Glomerular visceral epithelial cell (primary cell): ENCODE results near the gene NKD1.

Source experiments
- DNase-seq: peaks from one replicate; pipeline ENCODE4 v3.0.0-alpha.2; 2016; ENCODE audit errors: extremely low spot score

The NKD1 gene

DNA sequence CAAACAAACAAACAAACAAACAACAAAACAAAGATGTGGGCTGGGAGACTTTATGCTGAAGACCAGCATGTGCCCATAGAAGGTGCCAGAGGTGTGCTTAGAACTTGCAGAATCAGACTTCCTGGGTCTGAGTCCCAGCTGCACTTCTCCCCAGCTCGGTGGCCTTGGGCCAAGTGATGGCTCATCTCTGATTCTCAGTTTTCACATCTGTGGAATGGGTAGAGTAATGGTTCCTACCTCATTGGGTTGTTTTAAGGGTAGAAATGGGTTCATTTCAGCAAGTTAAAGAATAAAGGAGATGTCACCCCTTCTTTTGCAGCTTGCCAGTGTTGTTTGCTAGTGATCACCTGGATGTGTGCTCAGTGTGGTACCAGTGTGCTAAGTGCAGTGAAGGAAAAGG is 10.7 kb downstream of the NKD1 start:
- DNase-seq, result no peak

GRCh38 chr16:50559342-50559741 is 11.1 kb downstream of the NKD1 start:
- DNase-seq, result no peak

GRCh38 chr16:50559804-50560514 is 11.8 kb downstream of the NKD1 start:
- no peak for DNase-seq

GRCh38 chr16:50560903-50561863 is 13.0 kb downstream of the NKD1 start:
- no peak for DNase-seq

GRCh38 chr16:50562657-50563056 is 14.5 kb downstream of the NKD1 start:
- DNase-seq, result no peak

DNA sequence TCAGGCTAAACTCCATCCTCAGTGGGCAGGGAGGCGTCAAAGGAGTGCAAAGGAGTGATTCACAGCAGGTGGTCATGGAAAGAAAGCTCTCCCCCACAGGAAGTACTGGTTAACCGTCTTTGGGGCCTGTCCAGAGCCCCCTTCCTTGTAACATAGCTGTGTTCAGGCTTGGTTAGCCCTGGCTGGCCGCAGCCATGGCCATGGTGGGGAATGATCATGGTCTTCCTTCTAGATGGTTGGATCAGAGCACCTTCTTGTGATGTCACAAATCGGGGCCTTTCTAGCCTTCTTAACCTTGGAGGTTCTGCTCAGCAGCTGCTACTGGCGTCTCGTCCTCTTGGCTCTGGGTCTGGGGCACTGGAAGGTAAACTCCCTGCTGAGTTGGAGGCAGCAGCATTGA is 15.8 kb downstream of the NKD1 start:
- no peak for DNase-seq

DNA sequence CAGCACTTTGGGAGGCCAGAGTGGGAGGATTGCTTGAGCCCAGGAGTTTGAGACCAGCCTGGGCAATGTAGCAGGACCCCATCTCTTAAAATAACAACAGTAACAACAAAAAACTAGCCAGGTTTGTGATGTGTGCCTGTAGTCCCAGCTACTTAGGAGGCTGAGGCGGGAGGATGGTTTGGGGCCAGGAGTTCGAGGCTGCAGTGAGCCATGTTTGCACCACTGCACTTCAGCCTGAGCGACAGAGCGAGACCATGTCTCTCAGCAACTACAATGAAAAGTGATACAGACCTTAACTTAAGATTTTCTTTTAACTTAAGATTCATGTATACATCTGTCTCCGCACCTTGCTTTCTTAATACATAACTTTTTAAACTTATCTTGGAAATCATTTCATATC is 17.2 kb downstream of the NKD1 start:
- no peak for DNase-seq

DNA sequence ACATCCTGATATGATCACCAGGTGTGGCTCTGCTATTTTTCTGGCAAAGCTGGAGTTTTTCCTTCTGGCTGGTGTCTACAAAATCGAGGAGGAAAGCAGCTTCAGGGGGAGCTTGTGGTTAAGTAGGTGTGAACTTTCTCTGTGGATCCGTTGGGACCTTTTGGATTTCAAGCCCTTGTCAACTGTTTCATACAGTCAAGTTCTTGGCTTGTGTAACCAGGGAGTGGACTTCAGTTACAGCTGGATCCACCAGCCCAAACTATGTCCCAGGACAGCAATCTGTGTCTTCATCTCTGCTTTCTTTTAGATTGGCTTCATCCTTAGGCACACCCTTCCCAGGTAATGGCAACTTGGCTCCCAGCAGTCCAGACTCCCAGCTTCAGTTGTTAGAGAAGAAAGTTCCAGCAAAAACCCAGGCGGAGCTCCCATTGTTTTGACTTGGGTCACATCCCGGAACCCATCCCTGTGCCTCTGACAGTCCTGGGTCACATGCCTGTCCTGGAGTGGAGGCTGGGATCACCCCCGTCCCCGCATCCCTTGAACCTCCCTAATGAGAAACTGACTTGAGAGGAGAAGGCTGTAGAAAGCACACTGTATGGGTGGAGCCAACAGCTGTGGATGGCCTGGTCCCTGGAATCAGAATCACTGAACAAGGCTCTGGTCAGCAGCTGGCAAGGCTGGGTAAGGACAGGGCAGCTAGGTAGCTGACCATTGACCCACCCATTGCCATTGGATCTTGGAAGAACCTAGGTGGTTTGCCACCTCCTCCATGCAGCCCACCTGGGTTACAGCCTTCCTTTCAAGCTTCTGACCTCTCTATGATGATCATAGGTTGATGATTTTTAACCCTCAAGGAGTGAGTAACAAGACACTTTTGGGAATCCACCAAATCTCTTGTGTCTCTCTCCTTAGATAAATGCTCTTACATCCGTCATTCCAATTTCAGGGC is 18.1 kb downstream of the NKD1 start:
- no peak for DNase-seq

DNA sequence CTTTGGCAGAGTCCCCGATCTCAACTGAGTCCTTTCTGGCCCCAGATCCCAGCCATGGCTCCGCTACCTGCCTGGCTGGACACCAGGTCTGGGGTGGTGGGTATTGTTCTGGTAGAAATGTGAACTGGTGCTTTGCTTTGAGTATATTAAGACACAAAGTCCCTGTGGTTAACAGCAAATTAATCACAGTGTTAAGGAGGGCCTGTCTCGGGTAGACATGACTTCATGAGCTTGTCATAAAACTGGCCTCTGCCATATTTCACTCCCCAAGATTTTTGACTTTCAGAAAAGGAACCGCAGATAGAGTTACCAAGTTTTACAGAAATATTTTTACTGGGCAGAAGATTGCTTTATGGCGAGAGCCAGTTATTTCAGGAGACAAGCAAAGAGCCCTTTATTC is 19.5 kb downstream of the NKD1 start:
- DNase-seq, result no peak

GRCh38 chr16:50568187-50568815 is 20.1 kb downstream of the NKD1 start:
- DNase-seq, result no peak

- no peak for DNase-seq
These were observed 22.2 kb downstream of the NKD1 start for GRCh38 chr16:50570354-50570753.

DNA sequence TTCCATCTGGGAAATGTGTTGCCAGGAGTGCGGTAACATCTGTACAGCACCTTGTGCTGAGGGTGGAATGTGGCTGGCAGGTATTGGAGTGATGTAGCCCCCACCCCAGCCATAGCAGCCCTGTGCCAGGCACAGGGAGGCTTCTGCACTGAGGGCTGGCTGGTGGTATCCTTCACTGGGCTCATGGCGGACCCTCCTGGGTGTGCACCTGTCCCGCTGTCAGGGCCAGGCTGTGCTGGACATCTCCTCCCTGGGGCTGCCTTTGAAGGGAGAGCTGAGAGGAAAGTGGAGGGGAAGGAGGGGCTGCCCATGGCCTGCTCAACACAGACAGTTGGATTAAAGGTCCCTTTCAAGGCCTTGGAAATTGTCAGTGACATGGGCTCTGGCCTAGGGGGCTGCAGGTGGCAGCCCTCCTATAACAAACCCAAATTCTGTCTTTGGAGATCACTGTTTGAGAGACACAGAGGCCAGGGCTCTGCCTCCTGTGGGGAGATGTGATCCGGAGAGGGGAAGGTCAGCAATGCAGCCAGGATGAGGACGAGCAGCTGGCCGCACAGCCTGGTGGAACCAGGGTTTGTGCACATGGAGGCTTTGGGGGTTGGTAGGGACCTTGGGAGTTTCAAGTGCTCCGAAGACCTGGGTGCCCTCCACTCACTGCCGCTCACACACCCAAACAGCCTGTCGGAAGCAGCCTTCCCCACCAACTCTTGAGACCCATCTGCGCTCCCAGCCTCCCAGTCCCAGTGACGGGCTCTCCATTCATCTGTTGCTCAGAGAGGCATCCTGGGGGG is 22.8 kb downstream of the NKD1 start:
- no peak for DNase-seq

DNA sequence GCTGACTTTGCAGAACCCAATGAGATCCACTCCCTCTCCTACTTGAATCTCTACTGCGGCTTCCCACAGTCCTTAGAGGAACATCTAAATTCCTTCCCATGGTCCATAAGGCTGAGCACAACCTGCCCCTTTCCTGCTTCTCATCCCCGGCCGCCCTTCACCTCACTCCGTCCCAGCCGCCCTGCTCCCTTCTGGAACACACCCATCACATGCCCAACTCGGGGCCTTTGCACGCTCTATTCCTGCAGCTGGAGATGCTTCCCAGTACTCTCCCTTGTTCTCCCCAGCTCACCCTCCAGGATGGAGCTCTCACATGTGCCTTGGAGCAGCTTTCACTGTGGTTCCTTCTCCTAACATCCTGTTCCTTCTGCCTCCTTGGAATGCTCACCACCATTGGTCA is 23.6 kb downstream of the NKD1 start:
- DNase-seq, result no peak

GRCh38 chr16:50572700-50573099 is 24.5 kb downstream of the NKD1 start:
- DNase-seq, result no peak

DNA sequence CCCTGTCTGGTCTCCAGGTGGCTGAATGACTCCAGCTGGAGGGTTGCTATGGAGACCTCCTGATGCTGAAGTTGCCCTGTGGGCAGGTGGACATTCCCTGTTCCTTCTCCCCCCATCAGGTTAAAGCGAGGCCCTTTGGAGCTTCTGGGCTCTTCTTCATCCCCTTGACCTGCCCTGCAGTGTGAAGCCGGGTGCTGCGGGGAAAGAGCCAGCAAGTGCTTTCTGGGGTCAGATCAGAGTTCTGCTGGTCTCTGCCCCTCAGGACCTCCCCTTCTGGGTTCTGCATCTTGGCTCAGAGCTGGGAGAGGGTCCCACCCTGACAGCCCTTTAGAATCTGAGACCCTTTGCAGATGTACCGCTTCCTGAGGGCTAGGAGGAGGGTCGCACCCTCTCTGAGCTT is 25.1 kb downstream of the NKD1 start:
- no peak for DNase-seq

DNA sequence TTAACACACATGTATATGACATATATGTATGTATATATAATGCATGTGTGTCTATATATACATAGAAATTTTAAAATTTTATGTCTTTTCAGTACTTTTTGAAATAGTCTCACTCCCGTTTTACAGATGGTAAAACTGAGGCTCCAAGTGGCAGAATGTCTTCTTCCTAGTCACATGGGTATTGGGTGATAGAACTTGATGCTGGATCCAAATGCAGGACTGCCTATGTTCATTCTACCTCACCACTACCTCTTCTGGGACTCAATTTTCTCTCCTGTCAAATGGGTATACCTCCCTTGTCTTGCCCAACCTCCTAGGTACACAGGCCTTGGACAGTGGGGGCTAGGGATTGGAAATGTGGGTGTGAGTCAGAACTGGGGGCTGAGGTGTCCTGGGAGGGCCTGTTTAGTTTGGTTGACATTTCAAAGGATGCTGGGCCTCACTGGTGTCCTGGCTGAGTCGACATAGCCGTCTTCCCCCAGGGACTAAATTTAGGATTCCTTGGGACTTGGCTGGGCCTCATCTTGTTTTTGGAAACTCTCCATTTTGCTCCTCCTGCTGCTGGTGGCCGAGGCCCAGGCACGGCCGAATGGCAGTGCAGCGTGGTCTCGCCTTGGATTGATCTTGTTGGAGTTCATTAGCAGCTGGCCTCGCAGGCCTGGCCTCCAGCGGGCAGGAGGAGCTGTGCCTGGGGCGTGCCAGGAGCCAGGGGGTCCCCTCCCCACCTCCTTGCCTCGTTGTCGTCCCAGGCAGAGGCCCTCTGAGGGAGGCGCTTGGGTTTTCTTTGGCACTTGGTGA is 25.9 kb downstream of the NKD1 start:
- no peak for DNase-seq

DNA sequence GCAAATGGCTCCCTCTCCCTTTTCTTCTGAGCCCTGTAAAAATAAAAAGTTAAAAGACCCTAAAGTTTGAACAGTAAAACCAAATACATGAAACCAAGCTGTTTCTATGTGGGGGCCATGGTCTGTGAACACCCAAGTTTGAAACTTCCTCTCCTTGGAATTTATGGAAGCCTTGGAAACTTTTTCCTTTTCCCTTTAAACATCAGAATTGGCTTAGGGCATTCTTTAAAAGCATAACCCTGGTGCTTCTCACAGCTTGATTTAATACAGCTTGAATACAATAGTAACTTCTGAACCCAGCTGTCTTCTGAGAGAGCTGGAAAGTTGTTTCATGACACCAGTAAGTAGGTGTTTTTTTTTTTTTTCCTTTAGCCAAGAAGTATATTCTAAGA is 26.5 kb downstream of the NKD1 start:
- DNase-seq, result no peak

GRCh38 chr16:50575743-50576142 is 27.5 kb downstream of the NKD1 start:
- no peak for DNase-seq

DNA sequence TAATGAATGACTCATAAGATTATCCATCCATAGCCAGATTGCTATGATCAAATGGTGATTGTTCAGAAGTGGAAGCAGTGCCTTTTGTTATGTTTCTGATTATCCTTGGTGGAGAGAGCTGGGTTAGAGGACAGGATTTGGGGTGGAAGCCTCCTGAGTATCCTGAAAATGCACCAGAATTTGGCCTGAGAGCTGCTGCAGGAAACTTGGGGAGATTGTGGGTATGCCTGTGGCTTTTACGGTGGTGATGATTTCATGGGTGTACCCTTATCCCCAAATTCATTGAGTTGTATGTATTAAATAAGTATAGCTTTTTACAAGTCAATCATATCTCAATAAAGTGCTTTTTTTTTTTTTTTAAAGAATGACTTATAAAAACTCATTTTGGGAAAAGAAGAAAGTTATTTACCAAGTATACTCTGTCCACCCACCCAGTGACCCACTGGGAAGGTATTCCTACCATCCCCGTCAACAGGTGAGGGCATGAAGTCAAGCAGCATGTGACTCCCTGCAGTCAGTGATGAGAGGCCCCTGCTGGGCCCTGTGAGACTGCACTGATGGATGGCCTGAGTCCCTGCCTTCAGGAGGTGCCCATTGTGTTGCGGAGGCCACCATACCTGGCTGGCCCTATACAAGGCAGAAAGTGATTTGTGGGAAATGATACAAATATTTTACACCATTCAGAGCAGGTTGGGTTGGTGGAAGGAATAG is 28.4 kb downstream of the NKD1 start:
- no peak for DNase-seq
